8988T (cell line): ENCODE results near the gene SMPD3.

Source experiments
- DNase-seq: peaks from one replicate; pipeline ENCODE4 v3.0.0; 2011

SMPD3 gene

GRCh38 chr16:68379472-68380347 lies 68.6 kb downstream of the SMPD3 start:
- DNase-seq, result no peak

- DNase-seq, result no peak
Measured at GRCh38 chr16:68378436-68379415, 69.6 kb downstream of the SMPD3 start.

DNA sequence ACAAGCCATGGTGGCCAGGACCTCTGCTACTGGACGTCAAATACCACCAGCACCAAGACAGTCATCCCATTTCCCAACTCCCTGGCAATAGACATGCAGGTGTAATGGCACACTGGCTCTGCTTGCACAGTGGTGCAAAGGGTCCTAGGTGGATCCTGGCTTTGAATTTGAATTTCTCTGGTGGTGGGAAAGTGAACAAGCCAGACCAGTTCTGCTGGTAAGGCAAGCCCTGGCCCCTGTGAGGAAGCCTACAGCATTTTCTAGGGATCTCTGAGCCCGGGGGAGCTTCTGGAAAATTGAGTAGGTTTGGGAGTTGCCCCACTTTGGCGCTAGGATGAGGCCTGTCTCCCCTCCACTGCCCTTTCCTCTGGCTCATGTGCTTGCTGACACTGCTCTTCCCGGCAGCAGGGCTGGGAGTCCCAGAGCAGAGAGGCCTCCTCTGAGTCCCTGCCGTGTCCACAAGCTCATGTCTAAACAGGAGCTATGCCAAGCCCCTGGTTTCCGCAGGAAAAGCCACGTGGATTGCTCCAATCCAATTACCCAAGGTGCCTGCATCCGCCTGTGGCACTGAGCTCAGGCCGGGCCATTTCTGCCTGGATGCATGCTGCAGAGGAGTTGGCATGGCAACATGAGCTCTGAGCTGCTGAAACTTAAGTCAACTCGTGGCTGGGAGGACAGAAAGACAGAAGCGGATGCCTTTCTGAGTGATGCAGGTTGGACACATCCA lies 70.5 kb downstream of the SMPD3 start:
- no peak for DNase-seq

DNA sequence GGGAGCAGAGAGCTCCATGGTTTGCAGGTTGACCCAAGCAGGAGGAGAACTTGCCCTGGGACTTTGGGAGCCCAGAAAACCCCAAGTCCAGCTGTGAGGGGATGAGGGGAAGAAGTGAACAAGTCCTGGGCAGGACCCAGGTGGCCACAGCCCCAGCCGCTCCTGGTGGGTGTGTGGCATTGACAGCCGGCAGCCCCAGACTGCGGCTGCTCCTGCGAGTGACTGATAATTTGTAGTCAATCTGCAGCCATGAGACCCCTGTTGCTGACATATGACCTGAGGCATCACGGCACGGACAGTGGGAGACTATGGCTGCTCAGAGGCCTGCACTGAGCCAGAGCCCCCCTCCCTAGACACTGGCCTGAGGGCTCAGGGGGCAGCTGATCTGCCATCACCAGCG lies 71.1 kb downstream of the SMPD3 start:
- DNase-seq, result no peak

GRCh38 chr16:68376590-68376989 lies 71.7 kb downstream of the SMPD3 start:
- no peak for DNase-seq

GRCh38 chr16:68375801-68376536 lies 72.3 kb downstream of the SMPD3 start:
- DNase-seq, result no peak

- no peak for DNase-seq
Measured at GRCh38 chr16:68374961-68375660, 73.2 kb downstream of the SMPD3 start.

DNA sequence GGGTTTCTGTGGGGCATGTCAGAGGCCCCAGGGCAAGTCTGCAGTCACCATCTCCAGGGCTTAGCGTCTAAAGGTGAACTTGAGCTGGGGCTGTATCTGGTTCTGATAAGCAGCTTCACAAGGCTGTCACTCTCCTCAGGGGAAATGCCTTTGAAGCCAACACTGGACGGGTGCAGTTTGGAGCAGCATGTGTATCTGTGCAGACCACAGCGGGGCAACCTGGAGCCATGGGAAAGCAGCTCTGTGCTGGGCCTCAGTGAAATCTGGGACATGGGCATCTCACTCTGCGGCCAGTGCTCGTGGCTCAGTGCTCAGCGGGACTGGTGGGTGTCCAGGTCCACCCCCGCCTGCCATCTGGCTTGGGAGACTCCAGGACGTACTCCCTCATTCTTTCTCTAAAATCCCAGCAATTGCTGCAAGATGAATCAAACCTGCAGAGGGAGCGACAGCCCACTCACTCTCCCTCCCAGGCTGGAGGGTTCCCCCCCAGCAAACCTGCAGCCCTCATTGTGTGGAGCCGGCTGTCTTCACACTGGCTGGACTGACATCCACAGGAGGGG lies 74.0 kb downstream of the SMPD3 start:
- no peak for DNase-seq

DNA sequence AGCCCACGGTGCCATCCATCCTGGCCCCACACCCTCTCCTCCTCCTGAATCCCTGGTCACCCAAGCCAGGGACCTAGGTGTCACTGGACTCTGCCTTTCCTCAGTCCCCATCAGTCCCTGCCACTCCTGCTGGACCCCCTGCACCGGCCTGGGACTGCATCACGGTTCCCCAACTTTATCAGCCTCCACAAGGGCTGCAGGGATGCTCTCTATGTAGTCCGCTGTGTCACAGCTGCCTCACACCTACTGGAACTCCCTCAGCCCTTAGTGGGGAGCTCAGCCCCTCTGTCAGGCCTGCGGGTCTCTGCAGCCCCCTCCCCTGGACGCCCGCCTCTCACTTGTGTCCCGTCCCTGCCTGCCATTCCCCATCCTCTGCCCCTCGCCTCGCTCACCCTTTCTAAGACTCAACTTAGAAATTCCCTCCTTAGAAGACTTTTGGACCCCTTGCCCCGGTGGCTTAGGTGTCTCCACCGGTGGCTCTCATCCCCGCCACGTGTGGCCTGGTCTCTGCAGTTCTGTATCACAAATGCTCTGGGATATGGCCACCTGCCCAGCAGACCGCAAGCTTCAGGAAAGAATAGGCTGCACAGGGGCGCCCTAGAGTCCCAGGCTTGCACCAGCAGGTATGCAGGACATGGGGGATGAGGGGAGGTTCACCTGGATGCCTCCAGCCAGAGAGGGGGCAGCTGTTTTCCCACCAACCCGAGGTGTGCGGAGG lies 74.6 kb downstream of the SMPD3 start:
- no peak for DNase-seq

GRCh38 chr16:68372806-68373205 lies 75.5 kb downstream of the SMPD3 start:
- no peak for DNase-seq

GRCh38 chr16:68372381-68372720 lies 76.0 kb downstream of the SMPD3 start:
- no peak for DNase-seq

DNA sequence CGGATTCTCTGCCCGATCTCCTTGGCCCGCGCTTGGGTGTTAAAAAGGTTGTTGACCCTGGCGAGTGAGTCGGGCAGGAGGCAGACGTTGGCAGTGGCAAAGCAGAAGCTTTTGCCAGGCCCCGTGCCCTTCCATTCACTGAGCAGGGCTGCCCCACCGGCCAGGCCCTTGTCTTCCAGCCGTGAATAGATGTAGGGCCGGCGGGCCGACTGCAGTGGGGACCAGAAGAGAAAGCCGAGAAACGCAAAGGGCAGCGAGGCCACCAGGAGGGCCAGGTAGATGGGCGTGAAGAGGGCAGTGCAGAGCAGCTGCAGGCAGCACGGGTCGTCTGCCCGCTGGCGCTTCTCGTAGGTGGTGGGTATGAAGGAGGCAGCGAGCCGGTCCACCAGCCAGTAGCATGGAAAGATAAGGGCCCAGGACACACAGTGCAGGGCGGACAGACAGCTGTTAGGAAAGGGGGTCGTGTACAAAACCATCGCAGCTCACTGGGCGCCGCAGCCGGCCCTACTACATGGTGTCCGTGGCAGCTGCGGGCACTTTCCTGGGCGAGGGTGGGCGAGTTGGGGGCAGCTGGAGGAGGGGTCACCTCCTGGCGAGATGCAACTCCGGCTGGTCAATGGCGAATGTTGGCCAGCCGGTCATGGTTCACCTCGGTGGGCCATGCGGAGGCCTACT lies 76.5 kb downstream of the SMPD3 start:
- DNase-seq, result no peak

DNA sequence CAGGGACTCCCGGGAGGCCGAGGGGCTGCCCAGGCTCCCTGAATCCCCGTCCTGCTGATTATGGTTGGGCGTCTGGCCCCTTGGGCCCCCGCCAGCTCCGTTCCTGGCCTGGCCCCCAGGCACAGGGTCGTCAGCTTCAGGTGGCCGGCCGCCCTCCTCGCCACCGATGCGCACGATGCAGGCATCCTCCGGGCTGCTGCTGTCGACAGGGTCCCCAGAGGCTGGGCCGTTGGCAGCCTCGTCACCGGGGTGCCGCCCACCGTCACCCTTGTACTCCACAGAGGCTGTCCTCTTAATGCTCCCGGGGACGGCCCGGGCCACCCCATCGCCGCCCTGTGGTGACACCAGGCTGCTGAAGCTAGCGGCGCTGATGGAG lies 77.0 kb downstream of the SMPD3 start:
- DNase-seq, result no peak

GRCh38 chr16:68370581-68371275 lies 77.6 kb downstream of the SMPD3 start:
- DNase-seq, result no peak

GRCh38 chr16:68369697-68370580 lies 78.4 kb downstream of the SMPD3 start:
- DNase-seq, result no peak

DNA sequence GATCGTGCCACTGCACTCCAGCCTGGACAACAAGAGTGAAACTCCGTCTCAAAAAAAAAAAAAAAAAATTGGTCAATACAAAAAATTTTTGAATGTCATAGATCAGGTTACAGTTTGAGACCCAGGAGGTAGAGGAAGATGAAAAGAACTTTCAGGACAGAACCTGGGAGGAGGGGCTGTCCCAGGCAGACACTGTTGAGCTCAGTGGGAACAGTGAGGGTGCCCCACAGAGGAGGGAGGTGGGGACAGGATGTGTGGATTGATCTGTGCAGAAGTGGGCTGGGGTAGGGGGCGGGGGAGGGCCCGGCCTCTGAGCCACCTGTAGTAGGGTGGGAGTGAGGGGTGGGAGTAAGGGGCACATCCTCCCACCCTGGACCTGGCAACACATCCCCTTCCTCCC lies 79.1 kb downstream of the SMPD3 start:
- no peak for DNase-seq

- DNase-seq, result no peak
Measured at GRCh38 chr16:68368301-68368888, 79.9 kb downstream of the SMPD3 start.

DNA sequence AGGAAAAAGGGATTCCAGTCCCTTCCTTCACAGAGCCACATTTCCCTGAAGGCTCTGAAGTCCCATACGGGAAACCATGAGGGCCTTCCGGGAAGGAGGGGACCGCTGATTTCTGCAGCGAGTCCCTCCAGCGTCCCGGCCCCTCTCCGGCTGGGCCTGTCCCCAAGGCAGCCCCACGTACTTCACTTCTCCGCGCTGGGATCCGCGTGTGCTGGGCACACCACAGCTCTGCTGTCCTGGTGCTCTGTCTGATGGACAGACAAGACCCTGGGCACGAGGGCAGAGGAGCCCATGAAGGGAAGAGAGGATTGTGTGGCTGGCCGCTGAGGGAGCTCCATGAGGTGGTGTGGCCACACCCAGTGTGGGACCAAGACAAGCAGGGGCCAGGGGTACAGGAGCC lies 80.4 kb downstream of the SMPD3 start:
- no peak for DNase-seq
